HG03135 (cell line): ENCODE data around the gene EPHB1.

Experiments
- ATAC-seq: cut with Tn5 transposase; IDR thresholded peaks from one replicate; pipeline ENCODE4 v1.9.1; 2021; ENCODE audit warnings: mild to moderate bottlenecking, moderate library complexity; ENCODE audit not compliant: unreplicated experiment

The EPHB1 gene

GRCh38 chr3:135076341-135076740, 281.3 kb downstream of the EPHB1 start:
- ATAC-seq: no peak

- no peak for ATAC-seq
Observed at GRCh38 chr3:135077186-135077585, 282.1 kb downstream of the EPHB1 start.

GRCh38 chr3:135078283-135078682, 283.2 kb downstream of the EPHB1 start:
- no peak for ATAC-seq

- ATAC-seq: no peak
Observed at GRCh38 chr3:135079095-135079494, 284.0 kb downstream of the EPHB1 start.

- no peak for ATAC-seq
Observed at GRCh38 chr3:135081451-135081850, 286.4 kb downstream of the EPHB1 start.

- no peak for ATAC-seq
Observed at GRCh38 chr3:135081856-135082434, 286.9 kb downstream of the EPHB1 start.

- ATAC-seq: no peak
Observed at GRCh38 chr3:135082706-135083105, 287.6 kb downstream of the EPHB1 start.

- ATAC-seq: no peak
Observed at GRCh38 chr3:135083179-135083578, 288.1 kb downstream of the EPHB1 start.

- no peak for ATAC-seq
Observed at GRCh38 chr3:135083756-135084155, 288.7 kb downstream of the EPHB1 start.

GRCh38 chr3:135084405-135084804, 289.3 kb downstream of the EPHB1 start:
- no peak for ATAC-seq

- ATAC-seq: no peak
Observed at GRCh38 chr3:135084976-135085375, 289.9 kb downstream of the EPHB1 start.

- ATAC-seq: no peak
Observed at GRCh38 chr3:135085652-135086436, 290.8 kb downstream of the EPHB1 start.

GRCh38 chr3:135087782-135088181, 292.7 kb downstream of the EPHB1 start:
- no peak for ATAC-seq

GRCh38 chr3:135089451-135089850, 294.4 kb downstream of the EPHB1 start:
- ATAC-seq: no peak

GRCh38 chr3:135090020-135090717, 295.1 kb downstream of the EPHB1 start:
- ATAC-seq: no peak

- ATAC-seq: no peak
Observed at GRCh38 chr3:135091946-135092345, 296.9 kb downstream of the EPHB1 start.

GRCh38 chr3:135093121-135093520, 298.1 kb downstream of the EPHB1 start:
- no peak for ATAC-seq

- no peak for ATAC-seq
Observed at GRCh38 chr3:135097276-135097946, 302.4 kb downstream of the EPHB1 start.

- ATAC-seq: no peak
Observed at GRCh38 chr3:135099734-135100355, 304.8 kb downstream of the EPHB1 start.

GRCh38 chr3:135100366-135100765, 305.3 kb downstream of the EPHB1 start:
- ATAC-seq: no peak

GRCh38 chr3:135103917-135104316, 308.9 kb downstream of the EPHB1 start:
- no peak for ATAC-seq
